Heart right ventricle (tissue), 16 donors: ENCODE results near the gene UGT3A2. TPM values are rescaled to one million over a fixed set of nuclear protein-coding genes. Genes with fewer than 3 reads are reported as not detected.
A peak's percentile ranks its signal among the peaks of the same experiment; 100 is the strongest.
"Not testable (repeated sequence)": the region's sequence is repeated elsewhere in the genome, so short reads cannot be mapped to it uniquely, and the experiment has no call there.

Experiments used
- ATAC-seq, 8 donors: fragments of 200-7000 bp; cut with Tn5 transposase; one replicate each; pipeline ENCODE4 v1.9.1; 2020; ENCODE audit warnings: mild to moderate bottlenecking in 8 of 8, moderate library complexity in 8 of 8, moderate number of reproducible peaks in 1 of 8
- DNase-seq, 2 donors: peaks; one replicate each; pipeline ENCODE4 v3.0.0-alpha.2; 2020
- H3K27ac ChIP-seq, 10 donors: fragments of 200-600 bp; sonication (generic) in 2 of 10; one replicate each; pipeline versions ENCODE4 v1.5.0 to v1.8.0; 2020 to 2022; ENCODE audit warnings: mild to moderate bottlenecking in 3 of 10
- H3K27me3 ChIP-seq, 7 donors: fragments of 200-600 bp; one replicate each; pipeline ENCODE4 v1.8.0; 2021 to 2022; ENCODE audit warnings: mild to moderate bottlenecking in 2 of 7
- H3K36me3 ChIP-seq, 9 donors: fragments of 200-600 bp; sonication (generic) in 1 of 9; one replicate each; pipeline versions ENCODE4 v1.5.0 to v1.8.0; 2020 to 2022; ENCODE audit warnings: mild to moderate bottlenecking in 2 of 9
- H3K4me1 ChIP-seq, 9 donors: fragments of 200-600 bp; sonication (generic) in 1 of 9; one replicate each; pipeline versions ENCODE4 v1.5.0 to v1.8.0; 2020 to 2022; ENCODE audit warnings: mild to moderate bottlenecking in 4 of 9
- H3K4me3 ChIP-seq, 10 donors: fragments of 200-600 bp; sonication (generic) in 2 of 10; one replicate each; pipeline versions ENCODE4 v1.5.0 to v1.8.0; 2020 to 2022; ENCODE audit warnings: mild to moderate bottlenecking in 7 of 10, moderate library complexity in 2 of 10
- H3K9me3 ChIP-seq, 11 donors: fragments of 200-600 bp in 10 of 11; sonication (generic) in 2 of 11; one replicate each; pipeline versions ENCODE4 v1.5.0 to v1.8.0; 2013 to 2022; ENCODE audit warnings: mild to moderate bottlenecking in 2 of 11, control low read depth in 1 of 11, moderate library complexity in 1 of 11
- CTCF ChIP-seq, 9 donors: fragments of 200-600 bp; sonication (generic) in 2 of 9; IDR thresholded peaks; one replicate each; pipeline versions ENCODE4 v1.5.0 to v1.8.0; 2021 to 2022; ENCODE audit warnings: antibody characterized with exemption in 9 of 9, mild to moderate bottlenecking in 5 of 9, moderate library complexity in 1 of 9
- WGBS, 2 donors: extraction: QIAGEN DNeasy Blood & Tissue Kit; methylation state at CpG; one replicate each; pipeline ENCODE4 v1.1.7; 2013; ENCODE audit warnings: inconsistent platforms in 1 of 2; 5-methylcytosine and 5-hydroxymethylcytosine counted together
- intact Hi-C, 10 donors: fragments of 100-400 bp; cut with DNase I; formaldehyde crosslinking; loops; one replicate each; pipeline versions ENCODE4 v1.11.1 to v1.14.2; 2022
- polyA plus RNA-seq, 2 donors: library from polyadenylated mRNA; stranded (reverse); fragments of 200-250 nt; gene quantifications; one replicate each; pipeline ENCODE4 v1.2.3, GENCODE V29; 2013
- total RNA-seq, 10 donors: library from RNA; stranded (reverse); fragmentation: NEBNext Ultra II Directional in 3 of 10; extraction: Animal tissue kit (Norgen Biotek cat#: 25700) in 3 of 10; gene quantifications; one replicate each; pipeline versions ENCODE4 v1.2.1 to v1.2.4, GENCODE V29; 2021 to 2023
- donor health status: Arrhythmogenic right ventricular cardiomyopathy.
- donor health status: ischemic (EF 13 %, LVEDD 7.1; RV severe dilation, severe dysfunction).
- donor health status: healthy with polysubstance abuse.
- donor health status: DM: no; HTN: yes; CAD: no.
- donor health status: DM: no; HTN: no; CAD: no.
- donor health status: ischemic (EF 25% LVEDD 6.9; RV normal size, moderate dysfunction).
- donor health status: ischemic (EF 25% LVEDD 5.7; RV mildly dilated, moderate dysfunction).
- donor health status: healthy.
- donor health status: DM: yes; HTN: yes; CAD: no.
- donor health status: Ischemic cardiomyopathy.
- donor health status: ischemic (EF 35%, LVEDD 5.7; RV mildly dilated, moderate dysfunction).
- donor health status: nonischemic (EF 11% LVEDD 7.7; RV severe dilation, severe dysfunction).
- donor health status: DM: yes; HTN: yes; CAD: no.
- donor health status: PGD.
- donor health status: ischemic (EF 29% LVEDD 5.4; RV normal size, mild dysfunction).
- donor health status: nonischemic (EF 23%, LVEDD 6.1; RV moderate dilation, normal function).

Gene UGT3A2
- total and polyA plus RNA-seq, 12 donors, result not detected

GRCh38 chr5:36028816-36029465 lies 37.7 kb downstream of the UGT3A2 start:
- no peak for TF ChIP-seq CTCF (IDR thresholded peaks at IDR 0.05)
- peaks cover 0 to 5% (median 0%) of the 10 kb centered on the region in 7 donors for H3K27me3 ChIP-seq
- ATAC-seq (no peak), DNase-seq (no peak)
- no peak overlapping the region for H3K4me3 ChIP-seq
- no peak overlapping the region for H3K27ac ChIP-seq
- intact Hi-C loops, result no loop called here
- 73 to 78% methylated on average over 5 of the region's 5 CpGs for WGBS, 2 donors
- H3K4me1 ChIP-seq, result no peaks in the 10 kb centered on the region
- H3K36me3 ChIP-seq, result no peaks in the 10 kb centered on the region
- peaks cover 0 to 19% (median 0%) of the 10 kb centered on the region in 11 donors for H3K9me3 ChIP-seq

GRCh38 chr5:36027711-36028110 lies 39.0 kb downstream of the UGT3A2 start:
- peaks cover 0 to 5% (median 0%) of the 10 kb centered on the region in 7 donors for H3K27me3 ChIP-seq
- no peak for TF ChIP-seq CTCF (IDR thresholded peaks at IDR 0.05)
- no peak for ATAC-seq
- H3K36me3 ChIP-seq, result no peaks in the 10 kb centered on the region
- intact Hi-C loops, result no loop called here
- no peak overlapping the region for H3K4me3 ChIP-seq
- peaks cover 0 to 20% (median 0%) of the 10 kb centered on the region in 11 donors for H3K9me3 ChIP-seq
- H3K27ac ChIP-seq, result no peak overlapping the region
- H3K4me1 ChIP-seq, result no peaks in the 10 kb centered on the region
- WGBS, 2 donors, result 81 to 83% methylated on average over 8 of the region's 8 CpGs
- DNase-seq, result no peak

- H3K36me3 ChIP-seq, result no peaks in the 10 kb centered on the region
- peaks cover 0 to 20% (median 0%) of the 10 kb centered on the region in 11 donors for H3K9me3 ChIP-seq
- intact Hi-C loops, result no loop called here
- peak in 1 of 8 donors; percentile 50 for ATAC-seq
- 55 to 67% methylated on average over 6 of the region's 6 CpGs for WGBS, 2 donors
- H3K4me3 ChIP-seq, result no peak overlapping the region
- no peak for TF ChIP-seq CTCF (IDR thresholded peaks at IDR 0.05)
- H3K27ac ChIP-seq, result no peak overlapping the region
- DNase-seq, result no peak
- H3K27me3 ChIP-seq, result peaks cover 0 to 5% (median 0%) of the 10 kb centered on the region in 7 donors
- H3K4me1 ChIP-seq, result no peaks in the 10 kb centered on the region
Observed at GRCh38 chr5:36026706-36027465, 39.8 kb downstream of the UGT3A2 start.

- H3K27me3 ChIP-seq, H3K4me3 ChIP-seq, H3K27ac ChIP-seq, ATAC-seq, intact Hi-C loops, H3K4me1 ChIP-seq, DNase-seq, H3K36me3 ChIP-seq: not testable (repeated sequence)
- H3K9me3 ChIP-seq, result peaks cover 0 to 20% (median 5%) of the 10 kb centered on the region in 11 donors
- 72 to 73% methylated on average over 6 of the region's 6 CpGs for WGBS, 2 donors
Observed at GRCh38 chr5:36022246-36022645, 44.4 kb downstream of the UGT3A2 start.

GRCh38 chr5:36019584-36019983 lies 47.1 kb downstream of the UGT3A2 start:
- H3K27ac ChIP-seq, ATAC-seq, H3K4me1 ChIP-seq, H3K36me3 ChIP-seq, DNase-seq, H3K27me3 ChIP-seq, intact Hi-C loops, H3K4me3 ChIP-seq: not testable (repeated sequence)
- H3K9me3 ChIP-seq, result peaks cover 0 to 25% (median 13%) of the 10 kb centered on the region in 11 donors
- WGBS, 2 donors, result 89 to 90% methylated on average over 5 of the region's 5 CpGs
